Lower leg skin (tissue), 4 donors: ENCODE measurements around the gene DICER1. TPM values are rescaled to one million over a fixed set of nuclear protein-coding genes. Genes with fewer than 3 reads are reported as not detected.

Experiments
- DNase-seq, 2 donors: peaks; one replicate each; pipeline ENCODE4 v3.0.0-alpha.2; 2019; ENCODE audit warnings: low spot score in 2 of 2
- H3K4me3 ChIP-seq: fragments of 200-600 bp; sonication (generic); 2 replicates; pipeline ENCODE4 v1.5.1; 2017; ENCODE audit warnings: mild to moderate bottlenecking, low read depth; ENCODE audit not compliant: poor library complexity, severe bottlenecking
- POLR2A ChIP-seq, 2 donors: fragments of 450-650 bp; IDR thresholded peaks; one replicate each; pipeline ENCODE4 v1.6.1; 2016 to 2017; ENCODE audit warnings: antibody characterized with exemption in 2 of 2, mild to moderate bottlenecking in 1 of 2, moderate library complexity in 1 of 2
- WGBS, 2 donors: methylation state at CpG; one replicate each; pipeline ENCODE4 v1.1.5; 2018; 5-methylcytosine and 5-hydroxymethylcytosine counted together
- intact Hi-C: fragments of 100-400 bp; cut with DNase I; formaldehyde crosslinking; loops from one replicate; pipeline ENCODE4 v1.15.0; 2023; ENCODE audit warnings: low total_unique reads
- total RNA-seq, 4 donors: library from RNA; depleted of rRNA; stranded (reverse); fragments of >200 nt; gene quantifications; one replicate each; pipeline ENCODE4 v1.1.0, GENCODE V29; 2016
- TF ChIP-seq, protein P1 (sequence below), 3 donors: fragments of 450-650 bp; IDR thresholded peaks; one replicate each; pipeline ENCODE4 v1.5.1; 2016; ENCODE audit warnings: antibody characterized with exemption in 3 of 3, mild to moderate bottlenecking in 3 of 3, moderate library complexity in 2 of 3

DICER1 gene
- total RNA-seq, 4 donors from 2014 or later = 32.8 to 70.4 (median 45.0) TPM

- 93 to 94% methylated on average over 4 of the region's 4 CpGs for WGBS, 2 donors
- TF ChIP-seq POLR2A (IDR thresholded peaks at IDR 0.05) = no peak
- TF ChIP-seq, protein P1, sequence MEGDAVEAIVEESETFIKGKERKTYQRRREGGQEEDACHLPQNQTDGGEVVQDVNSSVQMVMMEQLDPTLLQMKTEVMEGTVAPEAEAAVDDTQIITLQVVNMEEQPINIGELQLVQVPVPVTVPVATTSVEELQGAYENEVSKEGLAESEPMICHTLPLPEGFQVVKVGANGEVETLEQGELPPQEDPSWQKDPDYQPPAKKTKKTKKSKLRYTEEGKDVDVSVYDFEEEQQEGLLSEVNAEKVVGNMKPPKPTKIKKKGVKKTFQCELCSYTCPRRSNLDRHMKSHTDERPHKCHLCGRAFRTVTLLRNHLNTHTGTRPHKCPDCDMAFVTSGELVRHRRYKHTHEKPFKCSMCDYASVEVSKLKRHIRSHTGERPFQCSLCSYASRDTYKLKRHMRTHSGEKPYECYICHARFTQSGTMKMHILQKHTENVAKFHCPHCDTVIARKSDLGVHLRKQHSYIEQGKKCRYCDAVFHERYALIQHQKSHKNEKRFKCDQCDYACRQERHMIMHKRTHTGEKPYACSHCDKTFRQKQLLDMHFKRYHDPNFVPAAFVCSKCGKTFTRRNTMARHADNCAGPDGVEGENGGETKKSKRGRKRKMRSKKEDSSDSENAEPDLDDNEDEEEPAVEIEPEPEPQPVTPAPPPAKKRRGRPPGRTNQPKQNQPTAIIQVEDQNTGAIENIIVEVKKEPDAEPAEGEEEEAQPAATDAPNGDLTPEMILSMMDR (IDR thresholded peaks at IDR 0.05) = no peak
- intact Hi-C loops = no loop called here
- no peak overlapping the region for H3K4me3 ChIP-seq
- DNase-seq = no peak
These were observed 43.9 kb downstream of the DICER1 start for GRCh38 chr14:95113476-95113875.

GRCh38 chr14:95111507-95112164 is 45.7 kb downstream of the DICER1 start:
- 95 to 96% methylated on average over 2 of the region's 2 CpGs for WGBS, 2 donors
- DNase-seq = no peak
- TF ChIP-seq POLR2A (IDR thresholded peaks at IDR 0.05) = no peak
- TF ChIP-seq, protein P1 (IDR thresholded peaks at IDR 0.05) = no peak
- intact Hi-C loops = no loop called here
- H3K4me3 ChIP-seq = no peak overlapping the region

DNA sequence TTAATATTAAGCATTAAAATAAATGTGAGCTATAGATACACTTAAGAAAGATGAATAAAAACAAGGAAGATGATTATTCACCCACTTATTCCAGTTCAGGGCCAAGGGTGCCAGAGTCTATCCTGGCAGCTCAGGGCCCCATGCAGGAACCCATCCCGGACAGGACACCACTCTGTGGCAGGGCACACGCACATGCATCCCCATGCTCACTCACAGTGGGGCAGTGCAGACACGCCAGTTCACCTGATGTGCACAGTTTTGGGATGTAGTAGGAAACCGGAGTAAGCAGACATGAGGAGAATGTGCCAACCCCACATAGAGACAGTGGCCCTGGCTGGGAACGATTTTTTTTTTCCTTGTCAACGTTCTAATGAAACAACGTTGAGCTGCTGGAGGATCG is 47.2 kb downstream of the DICER1 start:
- WGBS, 2 donors = 87 to 94% methylated on average over 8 of the region's 8 CpGs
- no peak for TF ChIP-seq POLR2A (IDR thresholded peaks at IDR 0.05)
- no peak overlapping the region for H3K4me3 ChIP-seq
- intact Hi-C loops = no loop called here
- DNase-seq = no peak

DNA sequence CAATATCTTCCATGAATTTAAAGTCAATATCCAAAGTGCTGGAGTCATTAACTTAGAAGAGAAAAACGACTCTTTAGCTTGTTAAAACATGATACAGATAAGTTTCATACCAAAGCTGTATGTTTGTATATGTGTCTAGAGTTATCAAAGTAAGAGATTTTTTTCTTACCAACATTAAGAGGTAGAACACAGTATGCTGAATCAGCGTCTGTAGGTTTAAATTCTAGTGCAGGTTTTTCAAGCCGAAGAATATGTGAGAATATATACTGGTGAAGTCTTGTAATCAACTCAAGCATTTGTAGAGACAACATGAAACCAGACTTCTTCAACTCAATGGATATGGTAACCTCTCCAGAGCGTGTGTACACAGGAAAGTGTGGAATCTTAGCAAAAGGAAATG is 49.6 kb downstream of the DICER1 start:
- no peak for TF ChIP-seq POLR2A (IDR thresholded peaks at IDR 0.05)
- TF ChIP-seq, protein P1 (IDR thresholded peaks at IDR 0.05) = no peak
- intact Hi-C loops = no loop called here
- H3K4me3 ChIP-seq = no peak overlapping the region
- DNase-seq = no peak
- WGBS, 2 donors = 94 to 96% methylated on average over 4 of the region's 4 CpGs

GRCh38 chr14:95106971-95107370 is 50.4 kb downstream of the DICER1 start:
- no peak for TF ChIP-seq POLR2A (IDR thresholded peaks at IDR 0.05)
- TF ChIP-seq, protein P1 (IDR thresholded peaks at IDR 0.05) = no peak
- 92 to 93% methylated on average over 7 of the region's 7 CpGs for WGBS, 2 donors
- intact Hi-C loops = no loop called here

GRCh38 chr14:95104911-95105310 is 52.4 kb downstream of the DICER1 start:
- intact Hi-C loops = no loop called here

More at GRCh38 chr14:95106971-95107370, 50.4 kb downstream of the DICER1 start:
- DNase-seq = no peak
- no peak overlapping the region for H3K4me3 ChIP-seq

More at GRCh38 chr14:95104911-95105310, 52.4 kb downstream of the DICER1 start:
- WGBS, 2 donors = 95 to 96% methylated on average over 5 of the region's 5 CpGs
- no peak overlapping the region for H3K4me3 ChIP-seq
- TF ChIP-seq, protein P1 (IDR thresholded peaks at IDR 0.05) = no peak
- TF ChIP-seq POLR2A (IDR thresholded peaks at IDR 0.05) = no peak
- DNase-seq = no peak
